ENCODE measurements around the gene SV2C. TPM values are rescaled to one million over a fixed set of nuclear protein-coding genes. Genes with fewer than 3 reads are reported as not detected.

SV2C gene
- total and polyA plus RNA-seq, 2 of the 13 experiments (the other 11 are each of a cell fraction or from before 2014, with no cell fraction given), result not detected

- TF ChIP-seq, protein P1, sequence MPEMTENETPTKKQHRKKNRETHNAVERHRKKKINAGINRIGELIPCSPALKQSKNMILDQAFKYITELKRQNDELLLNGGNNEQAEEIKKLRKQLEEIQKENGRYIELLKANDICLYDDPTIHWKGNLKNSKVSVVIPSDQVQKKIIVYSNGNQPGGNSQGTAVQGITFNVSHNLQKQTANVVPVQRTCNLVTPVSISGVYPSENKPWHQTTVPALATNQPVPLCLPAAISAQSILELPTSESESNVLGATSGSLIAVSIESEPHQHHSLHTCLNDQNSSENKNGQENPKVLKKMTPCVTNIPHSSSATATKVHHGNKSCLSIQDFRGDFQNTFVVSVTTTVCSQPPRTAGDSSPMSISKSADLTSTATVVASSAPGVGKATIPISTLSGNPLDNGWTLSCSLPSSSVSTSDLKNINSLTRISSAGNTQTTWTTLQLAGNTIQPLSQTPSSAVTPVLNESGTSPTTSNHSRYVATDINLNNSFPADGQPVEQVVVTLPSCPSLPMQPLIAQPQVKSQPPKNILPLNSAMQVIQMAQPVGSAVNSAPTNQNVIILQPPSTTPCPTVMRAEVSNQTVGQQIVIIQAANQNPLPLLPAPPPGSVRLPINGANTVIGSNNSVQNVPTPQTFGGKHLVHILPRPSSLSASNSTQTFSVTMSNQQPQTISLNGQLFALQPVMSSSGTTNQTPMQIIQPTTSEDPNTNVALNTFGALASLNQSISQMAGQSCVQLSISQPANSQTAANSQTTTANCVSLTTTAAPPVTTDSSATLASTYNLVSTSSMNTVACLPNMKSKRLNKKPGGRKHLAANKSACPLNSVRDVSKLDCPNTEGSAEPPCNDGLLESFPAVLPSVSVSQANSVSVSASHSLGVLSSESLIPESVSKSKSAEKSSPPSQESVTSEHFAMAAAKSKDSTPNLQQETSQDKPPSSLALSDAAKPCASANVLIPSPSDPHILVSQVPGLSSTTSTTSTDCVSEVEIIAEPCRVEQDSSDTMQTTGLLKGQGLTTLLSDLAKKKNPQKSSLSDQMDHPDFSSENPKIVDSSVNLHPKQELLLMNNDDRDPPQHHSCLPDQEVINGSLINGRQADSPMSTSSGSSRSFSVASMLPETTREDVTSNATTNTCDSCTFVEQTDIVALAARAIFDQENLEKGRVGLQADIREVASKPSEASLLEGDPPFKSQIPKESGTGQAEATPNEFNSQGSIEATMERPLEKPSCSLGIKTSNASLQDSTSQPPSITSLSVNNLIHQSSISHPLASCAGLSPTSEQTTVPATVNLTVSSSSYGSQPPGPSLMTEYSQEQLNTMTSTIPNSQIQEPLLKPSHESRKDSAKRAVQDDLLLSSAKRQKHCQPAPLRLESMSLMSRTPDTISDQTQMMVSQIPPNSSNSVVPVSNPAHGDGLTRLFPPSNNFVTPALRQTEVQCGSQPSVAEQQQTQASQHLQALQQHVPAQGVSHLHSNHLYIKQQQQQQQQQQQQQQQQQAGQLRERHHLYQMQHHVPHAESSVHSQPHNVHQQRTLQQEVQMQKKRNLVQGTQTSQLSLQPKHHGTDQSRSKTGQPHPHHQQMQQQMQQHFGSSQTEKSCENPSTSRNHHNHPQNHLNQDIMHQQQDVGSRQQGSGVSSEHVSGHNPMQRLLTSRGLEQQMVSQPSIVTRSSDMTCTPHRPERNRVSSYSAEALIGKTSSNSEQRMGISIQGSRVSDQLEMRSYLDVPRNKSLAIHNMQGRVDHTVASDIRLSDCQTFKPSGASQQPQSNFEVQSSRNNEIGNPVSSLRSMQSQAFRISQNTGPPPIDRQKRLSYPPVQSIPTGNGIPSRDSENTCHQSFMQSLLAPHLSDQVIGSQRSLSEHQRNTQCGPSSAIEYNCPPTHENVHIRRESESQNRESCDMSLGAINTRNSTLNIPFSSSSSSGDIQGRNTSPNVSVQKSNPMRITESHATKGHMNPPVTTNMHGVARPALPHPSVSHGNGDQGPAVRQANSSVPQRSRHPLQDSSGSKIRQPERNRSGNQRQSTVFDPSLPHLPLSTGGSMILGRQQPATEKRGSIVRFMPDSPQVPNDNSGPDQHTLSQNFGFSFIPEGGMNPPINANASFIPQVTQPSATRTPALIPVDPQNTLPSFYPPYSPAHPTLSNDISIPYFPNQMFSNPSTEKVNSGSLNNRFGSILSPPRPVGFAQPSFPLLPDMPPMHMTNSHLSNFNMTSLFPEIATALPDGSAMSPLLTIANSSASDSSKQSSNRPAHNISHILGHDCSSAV (CRISPR knock-in tag; IDR thresholded peaks at IDR 0.05; ENCODE audit: borderline replicate concordance), result no peak
- TF ChIP-seq, protein P2, sequence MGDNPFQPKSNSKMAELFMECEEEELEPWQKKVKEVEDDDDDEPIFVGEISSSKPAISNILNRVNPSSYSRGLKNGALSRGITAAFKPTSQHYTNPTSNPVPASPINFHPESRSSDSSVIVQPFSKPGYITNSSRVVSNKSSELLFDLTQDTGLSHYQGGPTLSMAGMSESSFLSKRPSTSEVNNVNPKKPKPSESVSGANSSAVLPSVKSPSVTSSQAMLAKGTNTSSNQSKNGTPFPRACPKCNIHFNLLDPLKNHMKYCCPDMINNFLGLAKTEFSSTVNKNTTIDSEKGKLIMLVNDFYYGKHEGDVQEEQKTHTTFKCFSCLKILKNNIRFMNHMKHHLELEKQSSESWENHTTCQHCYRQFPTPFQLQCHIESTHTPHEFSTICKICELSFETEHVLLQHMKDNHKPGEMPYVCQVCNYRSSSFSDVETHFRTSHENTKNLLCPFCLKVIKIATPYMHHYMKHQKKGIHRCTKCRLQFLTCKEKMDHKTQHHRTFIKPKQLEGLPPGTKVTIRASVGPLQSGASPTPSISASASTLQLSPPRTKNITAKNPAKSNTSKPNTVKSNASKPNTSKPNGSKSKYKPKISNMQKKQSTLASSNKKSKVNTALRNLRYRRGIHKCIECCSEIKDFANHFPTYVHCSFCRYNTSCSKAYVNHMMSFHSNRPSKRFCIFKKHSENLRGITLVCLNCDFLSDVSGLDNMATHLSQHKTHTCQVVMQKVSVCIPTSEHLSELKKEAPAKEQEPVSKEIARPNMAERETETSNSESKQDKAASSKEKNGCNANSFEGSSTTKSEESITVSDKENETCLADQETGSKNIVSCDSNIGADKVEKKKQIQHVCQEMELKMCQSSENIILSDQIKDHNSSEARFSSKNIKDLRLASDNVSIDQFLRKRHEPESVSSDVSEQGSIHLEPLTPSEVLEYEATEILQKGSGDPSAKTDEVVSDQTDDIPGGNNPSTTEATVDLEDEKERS (CRISPR knock-in tag; IDR thresholded peaks at IDR 0.05), result no peak
- TF ChIP-seq PLRG1 (conservative IDR thresholded peaks at IDR 0.05) (no peak), MAFK (conservative IDR thresholded peaks at IDR 0.05 in 1 of 2, IDR thresholded peaks at IDR 0.05 in 1 of 2; ENCODE audit: low read length in 2 of 2) (peak; percentile 99 to 100), KDM4B (CRISPR knock-in tag; IDR thresholded peaks at IDR 0.05) (no peak), POGZ (CRISPR knock-in tag; IDR thresholded peaks at IDR 0.05) (0 out of 2 replicates have a peak, but pooled peaks have one; percentile 24), ZNF670 (CRISPR knock-in tag; IDR thresholded peaks at IDR 0.05; ENCODE audit: borderline replicate concordance) (no peak), ZNF383 (CRISPR knock-in tag; IDR thresholded peaks at IDR 0.05; ENCODE audit: borderline replicate concordance) (no peak), HIVEP1 (CRISPR knock-in tag; IDR thresholded peaks at IDR 0.05) (0 out of 2 replicates have a peak, but pooled peaks have one; percentile 30)
- TF ChIP-seq, protein P3, sequence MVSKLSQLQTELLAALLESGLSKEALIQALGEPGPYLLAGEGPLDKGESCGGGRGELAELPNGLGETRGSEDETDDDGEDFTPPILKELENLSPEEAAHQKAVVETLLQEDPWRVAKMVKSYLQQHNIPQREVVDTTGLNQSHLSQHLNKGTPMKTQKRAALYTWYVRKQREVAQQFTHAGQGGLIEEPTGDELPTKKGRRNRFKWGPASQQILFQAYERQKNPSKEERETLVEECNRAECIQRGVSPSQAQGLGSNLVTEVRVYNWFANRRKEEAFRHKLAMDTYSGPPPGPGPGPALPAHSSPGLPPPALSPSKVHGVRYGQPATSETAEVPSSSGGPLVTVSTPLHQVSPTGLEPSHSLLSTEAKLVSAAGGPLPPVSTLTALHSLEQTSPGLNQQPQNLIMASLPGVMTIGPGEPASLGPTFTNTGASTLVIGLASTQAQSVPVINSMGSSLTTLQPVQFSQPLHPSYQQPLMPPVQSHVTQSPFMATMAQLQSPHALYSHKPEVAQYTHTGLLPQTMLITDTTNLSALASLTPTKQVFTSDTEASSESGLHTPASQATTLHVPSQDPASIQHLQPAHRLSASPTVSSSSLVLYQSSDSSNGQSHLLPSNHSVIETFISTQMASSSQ (IDR thresholded peaks at IDR 0.05; ENCODE audit: low read depth), result no peak
- TF ChIP-seq, protein P3 (CRISPR knock-in tag; IDR thresholded peaks at IDR 0.05; ENCODE audit: borderline replicate concordance), result no peak
Observed at GRCh38 chr5:76372323-76373054, 289.3 kb downstream of the SV2C start (continued).
